ENCODE measurements around the gene TBRG1. TPM values are rescaled to one million over a fixed set of nuclear protein-coding genes. Genes with fewer than 3 reads are reported as not detected.

Gene TBRG1
- polyA plus RNA-seq, 3 donors = 39.7 to 84.7 (median 43.5) TPM

- Histone ChIP-seq H3K79me2 (ENCODE audit: insufficient read depth, low read length) (no peaks in the 10 kb centered on the region), H3K9me3 (replicated peaks in 1 of 2; ENCODE audit: control insufficient read depth in 1 of 2, insufficient read depth in 1 of 2, low read length in 2 of 2) (no peaks in the 10 kb centered on the region), H3K4me3 (replicated peaks in 1 of 3; ENCODE audit: low read depth in 2 of 3, low read length in 3 of 3) (peak overlapping the region; percentile 73 to 91 (median 78)), H3K27ac (ENCODE audit: low read depth in 1 of 2, low read length in 2 of 2) (peak overlapping the region; percentile 53 to 84), H3K4me1 (ENCODE audit: control insufficient read depth in 1 of 2, insufficient read depth in 2 of 2, low read length in 2 of 2) (peaks cover 35% of the 10 kb centered on the region in 2 donors), H3K9ac (ENCODE audit: insufficient read depth, low read length, poor library complexity, severe bottlenecking) (peak overlapping the region; percentile 71), H3K4me2 (replicated peaks; ENCODE audit: extremely low read depth, low read length, poor library complexity, severe bottlenecking) (peak overlapping the region; percentile 96), H2AFZ (ENCODE audit: insufficient read depth, low read depth, low read length, poor library complexity, severe bottlenecking) (peak overlapping the region; percentile 99), H4K20me1 (ENCODE audit: insufficient read depth, low read length) (no peaks in the 10 kb centered on the region), H3K36me3 (replicated peaks in 1 of 2; ENCODE audit: control insufficient read depth in 1 of 2, insufficient read depth in 2 of 2, low read length in 2 of 2) (no peaks in the 10 kb centered on the region), H3K27me3 (ENCODE audit: control insufficient read depth in 2 of 2, insufficient read depth in 2 of 2, low read length in 2 of 2) (no peaks in the 10 kb centered on the region)
- peak overlapping the region; percentile 92 to 99 (median 97) for H3K27ac Mint-ChIP-seq
- peaks cover 38% of the 10 kb centered on the region for H3K4me1 Mint-ChIP-seq
- no peaks in the 10 kb centered on the region for H3K27me3 Mint-ChIP-seq (ENCODE audit: low read depth in 3 of 3)
- no peak for DNase-seq
- H3K4me3 Mint-ChIP-seq = peak overlapping the region; percentile 88 to 93
- no peak for TF ChIP-seq CTCF (IDR thresholded peaks at IDR 0.05)
- intact Hi-C loops (cut with micrococcal nuclease) = loop anchor here in 1 of 2 donors (5.0 kb wide), 1 partner anchor 128 kb away; the partner anchor contains the start of gene MSANTD2
- H3K36me3 Mint-ChIP-seq = no peaks in the 10 kb centered on the region
- 46% methylated on average over 16 of the region's 18 CpGs for WGBS (ENCODE audit: insufficient coverage)
- H3K9me3 Mint-ChIP-seq = peaks cover 0 to 2% (median 0%) of the 10 kb centered on the region in 7 donors
Observed at GRCh38 chr11:124674168-124674517, 51.5 kb downstream of the TBRG1 start.

GRCh38 chr11:124674571-124674970 lies 51.9 kb downstream of the TBRG1 start:
- Histone ChIP-seq H3K27ac (ENCODE audit: low read depth in 1 of 2, low read length in 2 of 2) (peak overlapping the region; percentile 53 to 84), H4K20me1 (ENCODE audit: insufficient read depth, low read length) (no peaks in the 10 kb centered on the region), H3K4me3 (replicated peaks in 1 of 3; ENCODE audit: low read depth in 2 of 3, low read length in 3 of 3) (peak overlapping the region in 2 of 3 experiments; percentile 73 to 91), H2AFZ (ENCODE audit: insufficient read depth, low read depth, low read length, poor library complexity, severe bottlenecking) (peak overlapping the region; percentile 99), H3K4me1 (ENCODE audit: control insufficient read depth in 1 of 2, insufficient read depth in 2 of 2, low read length in 2 of 2) (peaks cover 35% of the 10 kb centered on the region in 2 donors), H3K4me2 (replicated peaks; ENCODE audit: extremely low read depth, low read length, poor library complexity, severe bottlenecking) (peak overlapping the region; percentile 96), H3K9ac (ENCODE audit: insufficient read depth, low read length, poor library complexity, severe bottlenecking) (no peak overlapping the region), H3K79me2 (ENCODE audit: insufficient read depth, low read length) (no peaks in the 10 kb centered on the region), H3K36me3 (replicated peaks in 1 of 2; ENCODE audit: control insufficient read depth in 1 of 2, insufficient read depth in 2 of 2, low read length in 2 of 2) (no peaks in the 10 kb centered on the region), H3K27me3 (ENCODE audit: control insufficient read depth in 2 of 2, insufficient read depth in 2 of 2, low read length in 2 of 2) (no peaks in the 10 kb centered on the region), H3K9me3 (replicated peaks in 1 of 2; ENCODE audit: control insufficient read depth in 1 of 2, insufficient read depth in 1 of 2, low read length in 2 of 2) (no peaks in the 10 kb centered on the region)
- H3K9me3 Mint-ChIP-seq = peaks cover 0 to 2% (median 0%) of the 10 kb centered on the region in 7 donors
- intact Hi-C loops (cut with micrococcal nuclease) = loop anchor here in 1 of 2 donors (5.0 kb wide), 1 partner anchor 128 kb away; the partner anchor contains the start of gene MSANTD2
- no CpG with 5 or more reads among the region's 5 CpGs for WGBS (ENCODE audit: insufficient coverage)
- TF ChIP-seq CTCF (IDR thresholded peaks at IDR 0.05) = no peak
- H3K27ac Mint-ChIP-seq = peak overlapping the region; percentile 92 to 99 (median 97)
- DNase-seq = peak in 2 of 3 donors; percentile 9 to 17
- peak overlapping the region; percentile 88 to 93 for H3K4me3 Mint-ChIP-seq
- H3K4me1 Mint-ChIP-seq = peaks cover 38% of the 10 kb centered on the region
- no peaks in the 10 kb centered on the region for H3K27me3 Mint-ChIP-seq (ENCODE audit: low read depth in 3 of 3)
- H3K36me3 Mint-ChIP-seq = no peaks in the 10 kb centered on the region
